NT2/D1 (cell line): ENCODE data around the gene OGA.

Experiments
- DNase-seq: peaks from one replicate; pipeline ENCODE4 v3.0.0-alpha.2; 2011; ENCODE audit warnings: low read depth, low spot score
- H3K27me3 ChIP-seq: 2 replicates; pipeline ENCODE4 v1.6.0; 2011; ENCODE audit warnings: mild to moderate bottlenecking; ENCODE audit not compliant: insufficient read length, insufficient read depth
- H3K36me3 ChIP-seq: 2 replicates; pipeline ENCODE4 v1.6.1; 2011; ENCODE audit warnings: mild to moderate bottlenecking, low read length, mixed read lengths; ENCODE audit not compliant: insufficient read depth, insufficient read length
- H3K4me1 ChIP-seq: 2 replicates; pipeline ENCODE4 v1.5.1; 2011; ENCODE audit not compliant: insufficient read depth, insufficient read length
- H3K4me3 ChIP-seq: 2 replicates; pipeline ENCODE4 v1.5.1; 2011; ENCODE audit warnings: low read depth; ENCODE audit not compliant: insufficient read length
- H3K9ac ChIP-seq: 2 replicates; pipeline ENCODE4 v1.6.0; 2011; ENCODE audit warnings: low read depth; ENCODE audit not compliant: insufficient read length
- H3K9me3 ChIP-seq: 2 replicates; pipeline ENCODE4 v1.5.1; 2011; ENCODE audit warnings: mild to moderate bottlenecking, low read length; ENCODE audit not compliant: insufficient read depth
- SUZ12 ChIP-seq: IDR thresholded peaks from 2 replicates; pipeline ENCODE4 v1.6.1; 2011; ENCODE audit not compliant: insufficient read length, insufficient read depth; ENCODE audit errors: extremely low read depth
- YY1 ChIP-seq: IDR thresholded peaks from 2 replicates; pipeline ENCODE4 v1.6.1; 2011; ENCODE audit not compliant: insufficient read length, insufficient read depth
- ZNF274 ChIP-seq: IDR thresholded peaks from 2 replicates; pipeline ENCODE4 v1.6.1; 2011; ENCODE audit warnings: mild to moderate bottlenecking, low read depth, low read length

OGA gene

DNA sequence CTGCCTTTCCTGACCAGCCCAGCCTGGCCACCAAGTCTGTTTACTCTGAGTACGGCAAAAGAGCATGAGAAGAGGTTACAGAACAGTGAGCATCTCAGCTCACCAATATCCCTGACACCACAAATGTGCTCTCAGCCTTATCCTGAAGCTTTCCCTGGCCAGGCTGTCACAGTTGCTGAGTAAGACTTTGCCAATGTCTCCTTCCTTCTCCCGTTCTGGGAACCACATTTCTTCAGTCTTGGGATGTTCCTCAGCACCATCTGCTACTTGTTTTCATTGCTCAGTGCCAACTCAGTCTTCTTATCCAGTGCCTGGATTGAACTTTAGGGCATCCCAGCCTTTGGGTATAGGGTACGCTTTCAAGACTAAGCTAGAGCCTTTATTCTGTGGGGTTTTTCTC, 32.5 kb upstream of the OGA start:
- TF ChIP-seq SUZ12 (no peak), YY1 (no peak), ZNF274 (no peak)
- Histone ChIP-seq H3K4me3 (no peak overlapping the region), H3K27me3 (no peaks in the 10 kb centered on the region), H3K9ac (no peak overlapping the region), H3K36me3 (no peaks in the 10 kb centered on the region), H3K9me3 (no peaks in the 10 kb centered on the region), H3K4me1 (peaks cover 7% of the 10 kb centered on the region)
- DNase-seq, result no peak

DNA sequence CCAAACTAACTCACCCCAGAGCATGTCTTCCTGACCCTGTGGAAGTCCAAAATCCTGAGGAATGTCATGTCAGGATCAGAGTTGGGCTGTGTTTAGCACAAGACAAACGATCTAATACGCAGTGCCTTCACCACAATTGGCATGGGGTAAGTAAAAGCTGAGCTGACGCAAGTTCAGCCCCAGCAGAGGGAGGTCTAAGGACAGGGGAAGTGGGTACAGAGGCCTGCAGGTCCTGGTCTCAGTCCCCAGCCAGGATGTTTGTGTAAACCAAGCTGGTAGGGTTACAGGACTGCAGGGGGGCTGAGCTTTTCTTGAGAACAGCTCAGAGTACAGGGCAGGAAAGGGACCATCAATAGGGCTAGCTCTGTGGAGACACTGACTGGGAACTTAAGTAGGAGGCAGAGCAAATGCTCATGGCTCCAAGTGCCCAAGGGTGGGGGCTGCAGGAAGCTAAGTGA, 30.7 kb upstream of the OGA start:
- Histone ChIP-seq H3K27me3 (no peaks in the 10 kb centered on the region), H3K9ac (no peak overlapping the region), H3K4me1 (peaks cover 7% of the 10 kb centered on the region), H3K4me3 (no peak overlapping the region), H3K9me3 (no peaks in the 10 kb centered on the region), H3K36me3 (no peaks in the 10 kb centered on the region)
- no peak for DNase-seq
- TF ChIP-seq YY1, result no peak
- TF ChIP-seq SUZ12, result no peak
- TF ChIP-seq ZNF274, result no peak

DNA sequence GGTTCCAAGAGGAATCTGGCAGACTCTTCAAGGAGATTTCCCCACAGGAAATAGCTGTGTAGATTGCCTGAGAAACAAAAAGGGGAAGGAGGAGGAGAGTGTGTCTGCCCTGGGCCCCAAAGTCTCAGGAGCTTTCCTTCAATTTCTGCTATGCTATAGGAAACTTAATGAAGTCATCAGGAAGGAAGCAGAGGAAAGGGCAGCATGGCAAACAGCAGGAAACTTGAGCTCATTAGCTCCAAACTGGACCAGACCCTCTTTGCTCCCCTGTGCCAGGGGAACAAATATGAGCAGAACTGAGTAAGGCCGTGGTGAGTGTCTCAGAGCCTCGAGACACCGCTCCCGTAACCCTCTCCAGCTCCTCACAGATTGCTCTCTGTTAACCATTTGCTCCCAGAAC, 30.2 kb upstream of the OGA start:
- Histone ChIP-seq H3K4me3 (no peak overlapping the region), H3K4me1 (peaks cover 7% of the 10 kb centered on the region), H3K36me3 (no peaks in the 10 kb centered on the region), H3K27me3 (no peaks in the 10 kb centered on the region), H3K9ac (no peak overlapping the region), H3K9me3 (no peaks in the 10 kb centered on the region)
- TF ChIP-seq SUZ12, result no peak
- TF ChIP-seq ZNF274, result no peak
- TF ChIP-seq YY1, result no peak
- DNase-seq, result no peak

DNA sequence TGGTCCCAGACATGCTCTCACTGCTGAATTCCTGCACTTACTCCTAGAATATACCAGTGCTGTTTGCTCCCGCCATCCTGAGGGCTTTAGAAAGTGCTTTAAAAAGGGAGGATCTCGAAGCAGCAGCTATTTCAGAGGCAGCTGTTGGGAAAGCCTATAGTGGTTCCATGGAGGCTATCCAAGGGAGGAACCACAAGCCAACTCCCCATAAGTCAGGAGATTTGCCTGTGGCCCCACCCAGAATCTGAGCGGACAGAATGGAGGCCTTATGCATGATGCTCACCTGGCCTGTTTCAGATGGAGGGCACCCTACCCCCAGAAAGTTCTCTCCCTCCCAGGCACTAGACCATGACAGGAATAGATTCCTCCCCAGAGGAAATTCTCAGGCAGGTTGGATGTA, 27.6 kb upstream of the OGA start:
- Histone ChIP-seq H3K9ac (no peak overlapping the region), H3K4me3 (no peak overlapping the region), H3K9me3 (no peaks in the 10 kb centered on the region), H3K27me3 (peaks cover 22% of the 10 kb centered on the region), H3K4me1 (peaks cover 16% of the 10 kb centered on the region), H3K36me3 (no peaks in the 10 kb centered on the region)
- no peak for TF ChIP-seq SUZ12
- no peak for TF ChIP-seq ZNF274
- TF ChIP-seq YY1, result no peak
- DNase-seq, result no peak

DNA sequence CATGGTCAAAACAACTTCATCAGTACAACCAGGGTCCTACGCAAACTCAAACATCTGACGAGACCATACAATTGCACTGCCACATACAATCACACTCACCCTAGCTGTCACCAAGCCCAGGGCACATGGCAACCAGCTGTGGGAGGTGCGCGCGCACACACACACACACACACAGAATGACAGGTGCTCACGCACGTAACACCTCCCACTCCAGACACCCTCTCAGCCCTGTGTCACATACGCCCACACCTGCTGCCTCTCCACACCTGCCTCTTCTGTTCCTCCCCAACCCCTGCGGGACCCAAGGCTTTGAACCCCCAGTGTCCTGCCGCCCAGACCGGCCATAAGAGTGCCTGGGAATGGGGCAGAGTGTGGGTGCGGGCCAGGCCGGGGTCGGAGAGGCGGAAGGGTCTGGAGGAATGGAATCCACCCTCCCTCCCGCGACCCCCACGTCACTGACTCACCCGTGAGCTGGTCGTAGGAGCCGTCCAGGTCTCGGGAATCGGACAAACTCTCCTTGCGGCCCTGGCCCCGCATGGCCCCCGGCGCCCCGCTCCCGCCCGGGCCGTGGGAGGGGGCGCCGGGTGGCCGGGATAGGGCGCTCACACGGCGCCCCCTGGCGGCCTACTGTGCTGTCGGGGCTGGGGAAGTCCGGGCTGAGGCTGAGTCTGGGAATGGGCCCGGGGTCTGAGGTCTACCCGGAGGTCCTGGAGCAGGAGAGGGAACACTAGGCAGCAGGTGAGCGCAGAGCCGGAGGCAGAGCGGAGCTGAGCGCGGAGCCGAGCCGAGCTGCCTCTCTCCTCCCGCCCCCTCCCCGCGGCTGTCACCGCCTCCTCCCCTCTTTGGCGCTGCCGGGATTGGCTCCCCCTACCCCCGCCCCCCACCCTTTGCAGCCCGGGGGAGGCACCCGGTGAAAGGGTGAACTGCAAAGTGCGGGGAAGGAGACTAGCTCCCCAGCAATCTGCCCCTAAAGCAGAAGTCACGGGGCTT, 25.1 kb upstream of the OGA start, which contains the start of gene KCNIP2:
TSS of gene KCNIP2 (minus strand) at position 769 of the 990 bp plus-strand sequence. CDS start at position 537, 232 bp downstream.
- peak; percentile 47 for DNase-seq

DNA sequence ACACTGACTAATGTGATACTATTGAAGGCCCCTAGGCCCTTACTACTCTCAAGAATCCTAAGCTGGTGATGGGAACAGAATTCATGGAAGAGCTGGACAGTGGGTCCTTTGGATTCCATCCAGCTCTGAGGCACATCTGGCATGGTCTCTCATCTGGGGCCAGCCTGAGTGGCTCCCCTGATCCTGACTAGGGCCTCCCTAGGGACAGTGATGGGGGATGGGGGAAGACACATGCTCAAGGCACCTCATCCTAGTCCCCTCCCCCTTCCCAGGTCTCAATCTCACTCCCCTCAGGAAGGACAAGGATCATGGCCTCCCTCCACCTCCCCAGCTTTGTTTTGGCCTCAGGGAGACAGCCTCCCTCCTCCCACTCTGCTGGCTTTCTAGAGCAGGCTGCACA, 23.6 kb upstream of the OGA start:
- H3K4me1 ChIP-seq, result peaks cover 10% of the 10 kb centered on the region
- peaks cover 22% of the 10 kb centered on the region for H3K27me3 ChIP-seq
- H3K9ac ChIP-seq, result no peak overlapping the region
- no peaks in the 10 kb centered on the region for H3K9me3 ChIP-seq
- no peak overlapping the region for H3K4me3 ChIP-seq
- H3K36me3 ChIP-seq, result no peaks in the 10 kb centered on the region
- TF ChIP-seq YY1 (no peak), SUZ12 (no peak), ZNF274 (no peak)
- DNase-seq, result no peak

More for the DNA sequence above, 25.1 kb upstream of the OGA start, which contains the start of gene KCNIP2:
- H3K36me3 ChIP-seq, result no peaks in the 10 kb centered on the region
- TF ChIP-seq ZNF274, result no peak
- TF ChIP-seq YY1, result no peak
- no peak for TF ChIP-seq SUZ12
- peak within 1 kb of the TSS; percentile 15 for H3K4me3 ChIP-seq
- peaks cover 13% of the 10 kb centered on the region for H3K4me1 ChIP-seq
- peaks cover 22% of the 10 kb centered on the region for H3K27me3 ChIP-seq
- no peak within 1 kb of the TSS for H3K9ac ChIP-seq
- H3K9me3 ChIP-seq, result no peaks in the 10 kb centered on the region
